Fibroblast of lung (primary cell): ENCODE data around the gene FBXO34. TPM values are rescaled to one million over a fixed set of nuclear protein-coding genes. Genes with fewer than 3 reads are reported as not detected.

Experiments
- DNase-seq, 2 donors: peaks; one replicate each; pipeline versions ENCODE4 v3.0.0 to v3.0.0-alpha.2; 2010; ENCODE audit warnings: low read depth in 2 of 2
- H2AFZ ChIP-seq: 2 replicates; pipeline ENCODE4 v1.5.1; 2012; ENCODE audit warnings: low read length, control low read depth, inconsistent platforms
- H3K27ac ChIP-seq: 2 replicates; pipeline ENCODE4 v1.5.1; 2011; ENCODE audit warnings: low read length, control low read depth; ENCODE audit not compliant: insufficient read depth
- H3K27me3 ChIP-seq: 2 replicates; pipeline ENCODE4 v1.5.1; 2011; ENCODE audit warnings: mild to moderate bottlenecking, low read length; ENCODE audit not compliant: control insufficient read depth, insufficient read depth
- H3K36me3 ChIP-seq: 2 replicates; pipeline ENCODE4 v1.5.1; 2011; ENCODE audit warnings: low read length; ENCODE audit not compliant: control insufficient read depth, insufficient read depth
- H3K4me1 ChIP-seq: 2 replicates; pipeline ENCODE4 v1.5.1; 2011; ENCODE audit warnings: low read length; ENCODE audit not compliant: control insufficient read depth, insufficient read depth; ENCODE audit errors: extremely low read depth
- H3K4me2 ChIP-seq: 2 replicates; pipeline ENCODE4 v1.5.1; 2011; ENCODE audit warnings: low read length, control low read depth; ENCODE audit not compliant: insufficient read depth; ENCODE audit errors: extremely low read depth
- H3K4me3 ChIP-seq, 4 experiments: fragments of 200-600 bp in 1 of 4; sonication (generic) in 1 of 4; replicated peaks in 1 of 4; 2 replicates each; pipeline ENCODE4 v1.5.1; 2011 to 2016; ENCODE audit warnings: low read length in 4 of 4, low read depth in 3 of 4, mild to moderate bottlenecking in 3 of 4, control low read depth in 2 of 4, inconsistent platforms in 1 of 4, mixed read lengths in 1 of 4; ENCODE audit not compliant: insufficient read depth in 1 of 4; ENCODE audit errors: control extremely low read depth in 1 of 4
- H3K79me2 ChIP-seq: 2 replicates; pipeline ENCODE4 v1.5.1; 2012; ENCODE audit warnings: mild to moderate bottlenecking, low read length, inconsistent platforms; ENCODE audit not compliant: control insufficient read depth, insufficient read depth
- H3K9ac ChIP-seq: 2 replicates; pipeline ENCODE4 v1.5.1; 2011; ENCODE audit warnings: mild to moderate bottlenecking, low read length, control low read depth; ENCODE audit not compliant: insufficient read depth
- H3K9me3 ChIP-seq: 2 replicates; pipeline ENCODE4 v1.5.1; 2012; ENCODE audit warnings: low read depth, low read length; ENCODE audit not compliant: control insufficient read depth, insufficient read depth
- H4K20me1 ChIP-seq: 2 replicates; pipeline ENCODE4 v1.5.1; 2011; ENCODE audit warnings: low read length; ENCODE audit not compliant: control insufficient read depth, insufficient read depth; ENCODE audit errors: extremely low read depth
- CTCF ChIP-seq, 2 donors: IDR thresholded peaks in 1 of 2; conservative IDR thresholded peaks in 1 of 2; 1 replicate in 1 of 2; 2 replicates in 1 of 2; pipeline ENCODE4 v1.5.1; 2011 to 2012; ENCODE audit warnings: low read length in 2 of 2, control low read depth in 1 of 2, inconsistent platforms in 1 of 2, low read depth in 1 of 2, mild to moderate bottlenecking in 1 of 2
- EZH2 ChIP-seq: IDR thresholded peaks from 2 replicates; pipeline ENCODE4 v1.5.1; 2012; ENCODE audit warnings: low read length, control low read depth, mild to moderate bottlenecking; ENCODE audit errors: missing control alignments
- polyA plus RNA-seq, 2 donors: library from polyadenylated mRNA; depleted of rRNA in 1 of 2; stranded (reverse) in 1 of 2; unstranded in 1 of 2; fragments of >200 nt; gene quantifications; 2 replicates each; pipeline ENCODE4 v1.2.1, GENCODE V29; 2011 to 2012; ENCODE audit warnings: missing spikeins in 1 of 2
- total RNA-seq: library from RNA; depleted of rRNA; stranded (reverse); fragments of >200 nt; gene quantifications from 2 replicates; pipeline ENCODE4 v1.2.1, GENCODE V29; 2014

FBXO34 gene
- total and polyA plus RNA-seq, 2 donors (not counting 1 experiment from before 2014, with no cell fraction given), result 20.8 to 29.1 TPM

- Histone ChIP-seq H3K36me3 (no peaks in the 10 kb centered on the region), H3K4me1 (peaks cover 2% of the 10 kb centered on the region), H3K79me2 (no peaks in the 10 kb centered on the region), H3K9me3 (no peaks in the 10 kb centered on the region), H4K20me1 (no peaks in the 10 kb centered on the region), H3K4me3 (no peak overlapping the region), H2AFZ (no peak overlapping the region), H3K9ac (no peak overlapping the region), H3K4me2 (no peak overlapping the region), H3K27ac (no peak overlapping the region), H3K27me3 (no peaks in the 10 kb centered on the region)
- TF ChIP-seq CTCF (conservative IDR thresholded peaks at IDR 0.05 in 1 of 2, IDR thresholded peaks at IDR 0.05 in 1 of 2; ENCODE audit: low read depth in 1 of 2, low read length in 2 of 2) (no peak), EZH2 (no peak)
- DNase-seq, result no peak
These were observed 90.0 kb downstream of the FBXO34 start for GRCh38 chr14:55361190-55361589.

GRCh38 chr14:55366271-55366670 is 95.0 kb downstream of the FBXO34 start:
- Histone ChIP-seq H3K4me2 (no peak overlapping the region), H3K79me2 (no peaks in the 10 kb centered on the region), H2AFZ (no peak overlapping the region), H3K9me3 (no peaks in the 10 kb centered on the region), H3K9ac (no peak overlapping the region), H3K27ac (no peak overlapping the region), H3K36me3 (peaks cover 1% of the 10 kb centered on the region), H3K4me1 (peaks cover 2% of the 10 kb centered on the region), H3K4me3 (no peak overlapping the region), H4K20me1 (no peaks in the 10 kb centered on the region), H3K27me3 (no peaks in the 10 kb centered on the region)
- TF ChIP-seq EZH2 (no peak), CTCF (conservative IDR thresholded peaks at IDR 0.05 in 1 of 2, IDR thresholded peaks at IDR 0.05 in 1 of 2; ENCODE audit: low read depth in 1 of 2, low read length in 2 of 2) (no peak)
- DNase-seq, result peak; percentile 53 to 68

- no peak for DNase-seq
- Histone ChIP-seq H4K20me1 (no peaks in the 10 kb centered on the region), H3K36me3 (peaks cover 1% of the 10 kb centered on the region), H3K79me2 (no peaks in the 10 kb centered on the region), H3K9me3 (no peaks in the 10 kb centered on the region), H3K4me1 (no peaks in the 10 kb centered on the region), H3K9ac (no peak overlapping the region), H3K27me3 (no peaks in the 10 kb centered on the region), H3K4me2 (no peak overlapping the region), H3K27ac (no peak overlapping the region), H2AFZ (no peak overlapping the region), H3K4me3 (no peak overlapping the region)
- no peak for TF ChIP-seq EZH2
These were observed 99.7 kb downstream of the FBXO34 start for GRCh38 chr14:55370883-55371455.
